ENCODE results near the gene COL8A2. TPM values are rescaled to one million over a fixed set of nuclear protein-coding genes. Genes with fewer than 3 reads are reported as not detected.
A peak's percentile ranks its signal among the peaks of the same experiment; 100 is the strongest.
"Not testable (repeated sequence)": the region's sequence is repeated elsewhere in the genome, so short reads cannot be mapped to it uniquely, and the experiment has no call there.

COL8A2 gene
- total RNA-seq, 4 donors from 2014 or later = 0.61 to 1.6 (median 0.81) TPM

DNA sequence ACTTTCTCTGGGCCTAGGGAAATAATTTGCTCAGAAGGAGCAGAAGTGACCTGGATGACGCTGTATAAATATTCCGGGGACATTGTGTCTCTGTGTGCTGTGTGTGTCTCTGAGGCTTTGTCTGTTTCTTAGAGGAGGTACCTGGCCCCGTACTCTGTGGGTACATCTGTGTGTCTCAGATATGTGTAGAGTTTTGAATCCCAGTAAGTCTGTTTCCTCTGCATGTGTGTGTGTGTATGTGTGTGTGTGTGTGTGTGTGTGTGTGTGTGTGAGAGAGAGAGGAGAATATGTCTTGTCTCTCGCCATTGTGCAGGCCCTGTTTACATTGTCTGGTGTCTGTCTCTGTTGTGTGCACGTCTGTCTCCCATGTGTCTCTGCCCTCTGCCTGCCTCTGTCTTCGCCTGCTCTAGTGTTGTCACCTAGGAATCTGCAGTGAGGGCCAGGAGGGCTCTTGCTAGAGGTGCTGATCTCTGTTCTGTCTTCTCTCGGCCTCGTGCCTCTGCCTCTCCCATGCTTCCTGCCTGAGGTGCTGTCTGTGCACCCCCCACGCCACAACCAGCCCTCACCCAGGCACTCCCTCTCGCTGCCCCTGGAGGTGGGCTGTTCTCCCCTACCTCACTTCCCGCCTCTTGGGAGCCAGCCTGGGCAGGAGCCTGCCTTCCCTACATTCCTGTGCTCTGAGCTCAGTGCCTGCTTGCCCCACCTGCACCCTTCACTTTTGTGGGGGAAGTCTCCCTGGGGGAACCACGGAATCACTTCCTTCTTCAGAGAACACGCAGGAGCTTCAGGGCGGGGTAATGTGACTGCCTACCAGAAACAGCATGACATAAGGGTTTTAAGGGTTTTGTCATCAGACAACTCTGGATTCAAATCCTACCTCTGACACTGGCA, 36.9 kb upstream of the COL8A2 start:
- no peaks in the 10 kb centered on the region for H3K9me3 ChIP-seq
- no peaks in the 10 kb centered on the region for H3K27me3 ChIP-seq
- ATAC-seq (peak; percentile 11 to 41), DNase-seq (peak in 1 of 2 donors; percentile 54)
- H3K36me3 ChIP-seq = no peaks in the 10 kb centered on the region
- in situ Hi-C loops (cut with MboI; ENCODE audit: low sequenced_read_pairs in 4 of 4) (no loop called here), intact Hi-C loops (cut with DNase I; ENCODE audit: low total_unique reads) (no loop called here)
- peaks cover 84 to 89% of the 10 kb centered on the region in 2 donors for H3K4me1 ChIP-seq
- H3K27ac ChIP-seq = peak overlapping the region; percentile 96 to 100 (median 99)
- TF ChIP-seq CTCF (IDR thresholded peaks at IDR 0.05 in 4 of 5, conservative IDR thresholded peaks at IDR 0.05 in 1 of 5) (no peak), POLR2A (IDR thresholded peaks at IDR 0.05) (peak in 1 of 2 donors; percentile 36)
- peak overlapping the region; percentile 45 to 57 (median 51) for H3K4me3 ChIP-seq

DNA sequence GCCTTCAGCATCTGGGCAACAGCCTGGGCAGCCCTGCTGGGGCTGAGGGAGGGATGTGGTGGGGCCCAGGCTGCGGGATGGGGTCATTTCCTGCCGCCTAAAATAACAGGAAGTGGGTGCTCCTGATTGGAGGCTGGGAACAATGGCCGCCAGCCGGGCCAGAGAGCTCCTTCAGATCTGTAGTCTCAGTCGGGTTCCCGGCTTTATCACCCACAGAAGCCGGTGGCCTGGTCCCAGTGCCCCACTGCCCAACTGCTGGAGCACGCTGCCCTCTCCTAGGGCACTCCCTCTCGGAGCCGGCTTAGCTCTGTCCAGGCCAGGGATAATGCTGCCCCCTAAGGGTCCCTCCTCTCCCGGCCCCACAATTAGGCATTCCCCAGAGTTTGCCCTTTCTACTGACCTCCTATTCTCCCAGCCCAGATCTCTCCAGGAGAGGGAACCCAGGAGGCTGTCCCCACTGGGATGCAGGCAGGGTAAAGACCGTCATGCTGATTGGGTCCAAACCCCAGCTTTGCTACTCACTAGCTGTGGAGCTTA, 36.0 kb upstream of the COL8A2 start:
- peak overlapping the region; percentile 96 to 100 (median 99) for H3K27ac ChIP-seq
- peaks cover 77 to 81% of the 10 kb centered on the region in 2 donors for H3K4me1 ChIP-seq
- peak overlapping the region; percentile 45 to 57 (median 51) for H3K4me3 ChIP-seq
- no peaks in the 10 kb centered on the region for H3K36me3 ChIP-seq
- intact Hi-C loops (cut with DNase I; ENCODE audit: low total_unique reads) (no loop called here), in situ Hi-C loops (cut with MboI; ENCODE audit: low sequenced_read_pairs in 4 of 4) (no loop called here)
- peak; percentile 18 to 22 for ATAC-seq
- no peaks in the 10 kb centered on the region for H3K9me3 ChIP-seq
- peak in 1 of 2 donors; percentile 52 for DNase-seq
- no peaks in the 10 kb centered on the region for H3K27me3 ChIP-seq
- TF ChIP-seq CTCF (IDR thresholded peaks at IDR 0.05 in 4 of 5, conservative IDR thresholded peaks at IDR 0.05 in 1 of 5) (peak in 3 of 5 experiments; percentile 32 to 46 (median 32)), POLR2A (IDR thresholded peaks at IDR 0.05) (peak in 1 of 2 donors; percentile 29)

DNA sequence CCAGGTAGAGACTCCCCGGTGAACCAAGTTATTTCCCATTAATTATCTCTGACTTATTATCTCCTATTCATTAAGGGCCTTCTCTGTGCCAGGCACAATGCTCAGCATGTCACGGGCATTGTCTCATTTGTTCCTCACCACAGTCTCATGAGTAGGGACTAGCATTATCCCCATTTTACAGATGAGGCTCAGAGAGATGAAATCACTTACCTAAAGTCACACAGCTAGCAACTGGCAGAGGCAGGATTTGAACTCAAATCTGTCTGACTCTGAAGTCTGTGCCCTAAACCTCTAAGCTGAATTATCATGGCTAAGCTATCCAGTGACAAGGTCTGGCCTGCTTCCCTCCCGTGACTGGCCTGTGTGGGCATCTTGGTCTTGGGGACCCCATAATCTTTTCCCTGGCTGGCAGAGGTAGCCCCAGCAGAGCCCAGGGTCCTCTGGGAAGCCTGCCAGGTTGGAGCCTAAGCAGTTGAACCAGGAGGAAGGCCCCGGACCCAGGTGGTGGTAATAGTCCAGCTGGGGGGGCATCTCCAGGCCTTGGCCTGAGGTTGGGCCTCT, 35.4 kb upstream of the COL8A2 start:
- in situ Hi-C loops (cut with MboI; ENCODE audit: low sequenced_read_pairs in 4 of 4) = no loop called here
- DNase-seq (no peak), ATAC-seq (no peak)
- Histone ChIP-seq H3K4me3 (peak overlapping the region; percentile 45 to 57 (median 51)), H3K36me3 (no peaks in the 10 kb centered on the region), H3K27ac (peak overlapping the region; percentile 96 to 100 (median 99)), H3K4me1 (peaks cover 72 to 76% of the 10 kb centered on the region in 2 donors), H3K27me3 (no peaks in the 10 kb centered on the region), H3K9me3 (no peaks in the 10 kb centered on the region)
- TF ChIP-seq POLR2A (IDR thresholded peaks at IDR 0.05) (no peak), CTCF (IDR thresholded peaks at IDR 0.05 in 4 of 5, conservative IDR thresholded peaks at IDR 0.05 in 1 of 5) (no peak)
- intact Hi-C loops (cut with DNase I; ENCODE audit: low total_unique reads) = no loop called here

- DNase-seq (no peak), ATAC-seq (no peak)
- in situ Hi-C loops (cut with MboI; ENCODE audit: low sequenced_read_pairs in 4 of 4) = loop anchor here in 1 of 4 donors (10.0 kb wide), 1 partner anchor 125 kb away; no protein-coding TSS in a partner anchor
- H3K36me3 ChIP-seq = no peaks in the 10 kb centered on the region
- H3K27ac ChIP-seq = peak overlapping the region; percentile 96 to 100 (median 99)
- no peaks in the 10 kb centered on the region for H3K27me3 ChIP-seq
- TF ChIP-seq CTCF (IDR thresholded peaks at IDR 0.05 in 4 of 5, conservative IDR thresholded peaks at IDR 0.05 in 1 of 5) = no peak
- TF ChIP-seq POLR2A (IDR thresholded peaks at IDR 0.05) = no peak
- H3K9me3 ChIP-seq = no peaks in the 10 kb centered on the region
- H3K4me3 ChIP-seq = peak overlapping the region in 2 of 4 donors; percentile 48 to 57
- peaks cover 70 to 77% of the 10 kb centered on the region in 2 donors for H3K4me1 ChIP-seq
- intact Hi-C loops (cut with DNase I; ENCODE audit: low total_unique reads) = no loop called here
These were observed 34.8 kb upstream of the COL8A2 start for GRCh38 chr1:36159614-36160387.

DNA sequence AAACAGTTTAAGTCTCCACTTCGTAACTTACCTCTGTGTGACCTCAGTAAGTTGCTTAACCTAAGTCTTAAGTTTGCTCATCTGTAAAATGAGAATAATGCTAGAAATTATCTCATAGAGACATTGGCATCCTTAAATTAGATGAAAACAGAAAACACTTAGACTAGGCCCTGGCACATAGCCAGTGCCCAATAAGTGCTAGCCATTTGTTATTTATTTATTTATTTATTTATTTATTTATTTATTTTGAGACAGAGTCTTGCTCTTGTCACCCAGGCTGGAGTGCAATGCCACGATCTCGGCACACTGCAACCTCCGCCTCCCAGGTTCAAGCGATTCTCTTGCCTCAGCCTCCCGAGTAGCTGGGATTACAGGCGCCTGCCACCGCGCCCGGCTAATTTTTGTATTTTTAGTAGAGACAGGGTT, 33.8 kb upstream of the COL8A2 start:
- H3K36me3 ChIP-seq; DNase-seq; H3K27me3 ChIP-seq; H3K9me3 ChIP-seq; ATAC-seq; intact Hi-C loops (cut with DNase I; ENCODE audit: low total_unique reads): not testable (repeated sequence)
- Histone ChIP-seq H3K4me1 (peaks cover 68 to 71% of the 10 kb centered on the region in 2 donors), H3K27ac (peak overlapping the region; percentile 96 to 100 (median 99)), H3K4me3 (peak overlapping the region in 2 of 4 donors; percentile 3 to 97)
- in situ Hi-C loops (cut with MboI; ENCODE audit: low sequenced_read_pairs in 4 of 4) = loop anchor here in 1 of 4 donors (10.0 kb wide), 1 partner anchor 126 kb away; no protein-coding TSS in a partner anchor
